Suprapubic skin (tissue), 4 donors: ENCODE data around the gene ROR2. TPM values are rescaled to one million over a fixed set of nuclear protein-coding genes. Genes with fewer than 3 reads are reported as not detected.

ENCODE experiments used
- DNase-seq, 2 donors: peaks; one replicate each; pipeline ENCODE4 v3.0.0-alpha.2; 2019; ENCODE audit warnings: low spot score in 2 of 2
- H3K27ac ChIP-seq: fragments of 200-600 bp; sonication (generic); one replicate; pipeline ENCODE4 v1.5.1; 2019
- H3K27me3 ChIP-seq: fragments of 200-600 bp; sonication (generic); one replicate; pipeline ENCODE4 v1.5.1; 2019
- H3K36me3 ChIP-seq: fragments of 200-600 bp; sonication (generic); one replicate; pipeline ENCODE4 v1.5.1; 2019
- H3K4me1 ChIP-seq: fragments of 200-600 bp; sonication (generic); one replicate; pipeline ENCODE4 v1.5.1; 2019
- H3K4me3 ChIP-seq: fragments of 200-600 bp; sonication (generic); one replicate; pipeline ENCODE4 v1.5.1; 2019; ENCODE audit warnings: mild to moderate bottlenecking
- H3K9me3 ChIP-seq: fragments of 200-600 bp; sonication (generic); one replicate; pipeline ENCODE4 v1.5.1; 2019
- CTCF ChIP-seq, 2 donors: fragments of 200-600 bp in 1 of 2; fragments of 450-650 bp in 1 of 2; sonication (generic) in 1 of 2; IDR thresholded peaks; one replicate each; pipeline ENCODE4 v1.5.1; 2016 to 2019; ENCODE audit warnings: antibody characterized with exemption in 2 of 2, mild to moderate bottlenecking in 1 of 2, moderate library complexity in 1 of 2
- EP300 ChIP-seq: sonication (generic); formaldehyde crosslinking; IDR thresholded peaks from one replicate; pipeline ENCODE4 v1.6.1; 2017; ENCODE audit warnings: antibody characterized with exemption
- POLR2A ChIP-seq, 2 donors: fragments of 450-650 bp; IDR thresholded peaks; one replicate each; pipeline ENCODE4 v1.6.1; 2017; ENCODE audit warnings: antibody characterized with exemption in 2 of 2, mild to moderate bottlenecking in 2 of 2, moderate library complexity in 2 of 2
- POLR2AphosphoS5 ChIP-seq, 3 donors: sonication (generic); formaldehyde crosslinking; IDR thresholded peaks; one replicate each; pipeline ENCODE4 v1.6.1; 2017; ENCODE audit warnings: antibody characterized with exemption in 3 of 3
- WGBS: methylation state at CpG from one replicate; pipeline ENCODE4 v1.1.5; 2018; 5-methylcytosine and 5-hydroxymethylcytosine counted together
- total RNA-seq, 4 donors: library from RNA; depleted of rRNA; stranded (reverse); fragments of >200 nt; gene quantifications; one replicate each; pipeline ENCODE4 v1.1.0, GENCODE V29; 2016

ROR2 gene
- total RNA-seq, 4 donors from 2014 or later, result 3.3 to 7.3 (median 5.0) TPM

DNA sequence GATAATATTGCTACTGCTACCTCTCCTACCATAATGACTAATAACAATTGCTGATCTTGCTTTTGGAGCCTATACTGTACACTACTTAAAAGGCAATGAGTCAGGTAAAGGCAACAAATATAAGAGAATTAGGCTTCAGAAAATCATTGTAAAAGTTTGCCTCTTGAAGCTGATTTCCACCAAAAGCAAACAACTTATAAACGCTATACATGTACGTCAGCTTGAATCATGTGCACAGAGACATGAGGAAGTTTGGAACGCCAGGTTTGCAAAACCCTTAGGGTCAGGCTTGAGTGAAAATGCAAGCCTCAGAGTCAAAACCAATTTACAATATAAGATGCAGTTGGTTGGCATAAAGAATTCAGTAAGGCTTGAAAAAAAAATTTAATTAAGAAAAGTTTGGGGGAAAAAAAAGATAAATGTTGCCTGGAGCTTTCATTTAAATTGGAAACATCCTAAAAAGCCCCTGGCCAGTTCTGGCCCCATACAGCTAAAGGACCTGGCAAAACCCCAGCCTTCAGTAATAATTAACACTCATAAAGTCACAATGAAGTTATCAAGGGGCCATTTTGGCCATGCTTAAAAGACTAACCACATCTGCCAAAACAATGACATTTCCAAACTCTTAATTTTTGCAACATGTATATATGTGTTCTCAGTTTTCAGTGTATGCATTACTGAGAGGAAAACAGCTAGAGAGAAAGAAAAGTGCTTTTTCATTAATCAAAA lies 345.4 kb downstream of the ROR2 start:
- DNase-seq, result no peak
- Histone ChIP-seq H3K4me1 (no peaks in the 10 kb centered on the region), H3K9me3 (no peaks in the 10 kb centered on the region), H3K4me3 (no peak overlapping the region), H3K27ac (no peak overlapping the region), H3K27me3 (no peaks in the 10 kb centered on the region), H3K36me3 (no peaks in the 10 kb centered on the region)
- 61% methylated on average over 3 of the region's 3 CpGs for WGBS
- TF ChIP-seq POLR2AphosphoS5 (IDR thresholded peaks at IDR 0.05) (no peak), POLR2A (IDR thresholded peaks at IDR 0.05) (no peak), CTCF (IDR thresholded peaks at IDR 0.05) (no peak), EP300 (no peak)

- Histone ChIP-seq H3K36me3 (no peaks in the 10 kb centered on the region), H3K4me1 (no peaks in the 10 kb centered on the region), H3K27me3 (no peaks in the 10 kb centered on the region), H3K4me3 (no peak overlapping the region), H3K9me3 (no peaks in the 10 kb centered on the region), H3K27ac (no peak overlapping the region)
- TF ChIP-seq EP300 (no peak), POLR2AphosphoS5 (IDR thresholded peaks at IDR 0.05) (no peak), POLR2A (IDR thresholded peaks at IDR 0.05) (no peak), CTCF (IDR thresholded peaks at IDR 0.05) (no peak)
- WGBS, result 69% methylated on average over 3 of the region's 3 CpGs
- DNase-seq, result no peak
Observed at GRCh38 chr9:91603932-91604331, 346.1 kb downstream of the ROR2 start.

- Histone ChIP-seq H3K27ac (no peak overlapping the region), H3K27me3 (peaks cover 6% of the 10 kb centered on the region), H3K9me3 (no peaks in the 10 kb centered on the region), H3K4me1 (no peaks in the 10 kb centered on the region), H3K36me3 (no peaks in the 10 kb centered on the region), H3K4me3 (no peak overlapping the region)
- no peak for DNase-seq
- TF ChIP-seq POLR2AphosphoS5 (IDR thresholded peaks at IDR 0.05), result no peak
- TF ChIP-seq CTCF (IDR thresholded peaks at IDR 0.05), result no peak
- TF ChIP-seq POLR2A (IDR thresholded peaks at IDR 0.05), result no peak
- TF ChIP-seq EP300, result no peak
- whole genome bisulfite sequencing, result 84% methylated on average over 3 of the region's 3 CpGs
Observed at GRCh38 chr9:91599564-91599963, 350.5 kb downstream of the ROR2 start.

- no peak for DNase-seq
- Histone ChIP-seq H3K4me3 (no peak overlapping the region), H3K27me3 (peaks cover 3% of the 10 kb centered on the region), H3K4me1 (peaks cover 9% of the 10 kb centered on the region), H3K36me3 (no peaks in the 10 kb centered on the region), H3K9me3 (no peaks in the 10 kb centered on the region), H3K27ac (no peak overlapping the region)
- WGBS, result 62% methylated on average over 3 of the region's 3 CpGs
- TF ChIP-seq POLR2A (IDR thresholded peaks at IDR 0.05) (no peak), POLR2AphosphoS5 (IDR thresholded peaks at IDR 0.05) (no peak), CTCF (IDR thresholded peaks at IDR 0.05) (no peak), EP300 (no peak)
Observed at GRCh38 chr9:91591627-91592026, 358.4 kb downstream of the ROR2 start.

- peaks cover 9% of the 10 kb centered on the region for H3K4me1 ChIP-seq
- H3K4me3 ChIP-seq, result no peak overlapping the region
- 25% methylated on average over 7 of the region's 7 CpGs for WGBS
- no peaks in the 10 kb centered on the region for H3K36me3 ChIP-seq
- TF ChIP-seq POLR2A (IDR thresholded peaks at IDR 0.05) (no peak), EP300 (no peak), POLR2AphosphoS5 (IDR thresholded peaks at IDR 0.05) (no peak), CTCF (IDR thresholded peaks at IDR 0.05) (no peak)
- DNase-seq, result no peak
- H3K27me3 ChIP-seq, result no peaks in the 10 kb centered on the region
- no peaks in the 10 kb centered on the region for H3K9me3 ChIP-seq
- H3K27ac ChIP-seq, result no peak overlapping the region
Observed at GRCh38 chr9:91589101-91589553, 360.9 kb downstream of the ROR2 start.
